ENCODE measurements around the gene GRM1. TPM values are rescaled to one million over a fixed set of nuclear protein-coding genes. Genes with fewer than 3 reads are reported as not detected.

GRM1 gene
- total RNA-seq, 2 donors from 2014 or later, result 0.57 to 0.62 TPM

- H3K27me3 Mint-ChIP-seq (ENCODE audit: insufficient read depth), result no peaks in the 10 kb centered on the region
- no peak overlapping the region for H3K4me3 ChIP-seq (ENCODE audit: low read length)
- TF ChIP-seq CTCF (conservative IDR thresholded peaks at IDR 0.05), result no peak
- no peaks in the 10 kb centered on the region for H3K4me1 Mint-ChIP-seq
- no peak for DNase-seq
- H3K9me3 ChIP-seq (ENCODE audit: control insufficient read depth, low read length), result peaks cover 11% of the 10 kb centered on the region
- H3K4me3 Mint-ChIP-seq, result no peak overlapping the region
- no peak overlapping the region for H3K9ac ChIP-seq (ENCODE audit: extremely low read depth, low read length, poor library complexity, severe bottlenecking)
- peaks cover 4% of the 10 kb centered on the region for H3K9me3 Mint-ChIP-seq
- H3K27ac ChIP-seq (ENCODE audit: low read depth, low read length), result no peak overlapping the region
- H3K27ac Mint-ChIP-seq, result no peak overlapping the region
- H3K4me1 ChIP-seq (ENCODE audit: control insufficient read depth, insufficient read depth, low read length), result no peaks in the 10 kb centered on the region
- WGBS, 2 experiments (ENCODE audit: insufficient coverage in 1 of 2, insufficient read length in 1 of 2), result 90 to 93% methylated on average over 2 of the region's 2 CpGs
- H3K36me3 ChIP-seq (ENCODE audit: control insufficient read depth, insufficient read depth, low read length), result no peaks in the 10 kb centered on the region
- no peaks in the 10 kb centered on the region for H3K36me3 Mint-ChIP-seq (ENCODE audit: low read depth)
- H3K27me3 ChIP-seq (ENCODE audit: control insufficient read depth, insufficient read depth, low read length, poor library complexity, severe bottlenecking), result no peaks in the 10 kb centered on the region
Measured at GRCh38 chr6:146290589-146290901, 261.7 kb downstream of the GRM1 start.

GRCh38 chr6:146292506-146292905 is 263.6 kb downstream of the GRM1 start:
- no peaks in the 10 kb centered on the region for H3K4me1 ChIP-seq (ENCODE audit: control insufficient read depth, insufficient read depth, low read length)
- H3K4me3 ChIP-seq (ENCODE audit: low read length), result no peak overlapping the region
- Mint-ChIP-seq H3K4me1 (peaks cover 2% of the 10 kb centered on the region), H3K9me3 (peaks cover 4% of the 10 kb centered on the region), H3K36me3 (ENCODE audit: low read depth) (no peaks in the 10 kb centered on the region), H3K27me3 (ENCODE audit: insufficient read depth) (no peaks in the 10 kb centered on the region), H3K27ac (no peak overlapping the region), H3K4me3 (no peak overlapping the region)
- no peaks in the 10 kb centered on the region for H3K27me3 ChIP-seq (ENCODE audit: control insufficient read depth, insufficient read depth, low read length, poor library complexity, severe bottlenecking)
- no peak overlapping the region for H3K9ac ChIP-seq (ENCODE audit: extremely low read depth, low read length, poor library complexity, severe bottlenecking)
- no peaks in the 10 kb centered on the region for H3K36me3 ChIP-seq (ENCODE audit: control insufficient read depth, insufficient read depth, low read length)
- 94% methylated on average over 1 of the region's 1 CpG; no CpG with 5 or more reads in 1 of the 2 experiments for WGBS, 2 experiments (ENCODE audit: insufficient coverage in 1 of 2, insufficient read length in 1 of 2)
- no peak overlapping the region for H3K27ac ChIP-seq (ENCODE audit: low read depth, low read length)
- no peak for TF ChIP-seq CTCF (conservative IDR thresholded peaks at IDR 0.05)
- no peak for DNase-seq
- peaks cover 8% of the 10 kb centered on the region for H3K9me3 ChIP-seq (ENCODE audit: control insufficient read depth, low read length)

- no peaks in the 10 kb centered on the region for H3K36me3 Mint-ChIP-seq (ENCODE audit: low read depth)
- H3K4me3 Mint-ChIP-seq, result no peak overlapping the region
- H3K36me3 ChIP-seq (ENCODE audit: control insufficient read depth, insufficient read depth, low read length), result no peaks in the 10 kb centered on the region
- H3K9me3 Mint-ChIP-seq, result no peaks in the 10 kb centered on the region
- H3K27me3 ChIP-seq (ENCODE audit: control insufficient read depth, insufficient read depth, low read length, poor library complexity, severe bottlenecking), result no peaks in the 10 kb centered on the region
- no peaks in the 10 kb centered on the region for H3K27me3 Mint-ChIP-seq (ENCODE audit: insufficient read depth)
- no peaks in the 10 kb centered on the region for H3K9me3 ChIP-seq (ENCODE audit: control insufficient read depth, low read length)
- WGBS, 2 experiments (ENCODE audit: insufficient coverage in 1 of 2, insufficient read length in 1 of 2), result 87 to 100% methylated on average over 1 to 4 of the region's 4 CpGs
- TF ChIP-seq CTCF (conservative IDR thresholded peaks at IDR 0.05), result no peak
- no peak overlapping the region for H3K4me3 ChIP-seq (ENCODE audit: low read length)
- no peak for DNase-seq
- H3K27ac Mint-ChIP-seq, result no peak overlapping the region
- no peaks in the 10 kb centered on the region for H3K4me1 ChIP-seq (ENCODE audit: control insufficient read depth, insufficient read depth, low read length)
- H3K4me1 Mint-ChIP-seq, result peaks cover 16% of the 10 kb centered on the region
- H3K27ac ChIP-seq (ENCODE audit: low read depth, low read length), result no peak overlapping the region
- no peak overlapping the region for H3K9ac ChIP-seq (ENCODE audit: extremely low read depth, low read length, poor library complexity, severe bottlenecking)
Measured at GRCh38 chr6:146295695-146296094, 266.8 kb downstream of the GRM1 start.

Measured in endodermal cell (in vitro differentiated cells).